ENCODE data around the gene MACO1. TPM values are rescaled to one million over a fixed set of nuclear protein-coding genes. Genes with fewer than 3 reads are reported as not detected.

MACO1 gene
- total RNA-seq, 4 donors from 2014 or later, result 16.2 to 23.2 (median 19.5) TPM

- DNase-seq (ENCODE audit: extremely low spot score), result no peak
- Histone ChIP-seq H3K36me3 (peaks cover 37 to 90% (median 75%) of the 10 kb centered on the region in 4 donors), H3K4me1 (peaks cover 0 to 17% (median 5%) of the 10 kb centered on the region in 4 donors), H3K4me3 (no peak overlapping the region), H3K9me3 (no peaks in the 10 kb centered on the region), H3K27me3 (no peaks in the 10 kb centered on the region), H3K27ac (replicated peaks in 1 of 4) (no peak overlapping the region)
- 78% methylated on average over 8 of the region's 8 CpGs for WGBS
- intact Hi-C loops (cut with DNase I), result no loop called here
- TF ChIP-seq POLR2AphosphoS5 (IDR thresholded peaks at IDR 0.05), result no peak
- no peak for TF ChIP-seq CTCF (IDR thresholded peaks at IDR 0.05)
- TF ChIP-seq POLR2A (IDR thresholded peaks at IDR 0.05; ENCODE audit: low read depth), result no peak
- TF ChIP-seq EP300 (IDR thresholded peaks at IDR 0.05), result no peak
Measured at GRCh38 chr1:25492323-25492722, 61.6 kb downstream of the MACO1 start.

- TF ChIP-seq EP300 (IDR thresholded peaks at IDR 0.05) (no peak), CTCF (IDR thresholded peaks at IDR 0.05) (no peak), POLR2AphosphoS5 (IDR thresholded peaks at IDR 0.05) (no peak), POLR2A (IDR thresholded peaks at IDR 0.05; ENCODE audit: low read depth) (no peak)
- intact Hi-C loops (cut with DNase I), result no loop called here
- Histone ChIP-seq H3K9me3 (no peaks in the 10 kb centered on the region), H3K36me3 (peaks cover 44 to 93% (median 81%) of the 10 kb centered on the region in 4 donors), H3K4me1 (peaks cover 0 to 17% (median 5%) of the 10 kb centered on the region in 4 donors), H3K27ac (replicated peaks in 1 of 4) (peak overlapping the region in 2 of 4 donors; percentile 6 to 34), H3K27me3 (no peaks in the 10 kb centered on the region), H3K4me3 (no peak overlapping the region)
- DNase-seq (ENCODE audit: extremely low spot score), result no peak
- WGBS, result 75% methylated on average over 3 of the region's 3 CpGs
Measured at GRCh38 chr1:25494952-25495351, 64.3 kb downstream of the MACO1 start.

- Histone ChIP-seq H3K4me1 (peaks cover 10 to 32% (median 22%) of the 10 kb centered on the region in 4 donors), H3K27ac (replicated peaks in 1 of 4) (no peak overlapping the region), H3K36me3 (peaks cover 26 to 40% (median 35%) of the 10 kb centered on the region in 4 donors), H3K9me3 (no peaks in the 10 kb centered on the region), H3K4me3 (no peak overlapping the region), H3K27me3 (no peaks in the 10 kb centered on the region)
- intact Hi-C loops (cut with DNase I), result no loop called here
- DNase-seq (ENCODE audit: extremely low spot score), result no peak
- WGBS, result 82% methylated on average over 1 of the region's 1 CpG
- TF ChIP-seq POLR2A (IDR thresholded peaks at IDR 0.05; ENCODE audit: low read depth) (no peak), CTCF (IDR thresholded peaks at IDR 0.05) (no peak), POLR2AphosphoS5 (IDR thresholded peaks at IDR 0.05) (no peak), EP300 (IDR thresholded peaks at IDR 0.05) (no peak)
Measured at GRCh38 chr1:25500694-25501093, 70.0 kb downstream of the MACO1 start.

GRCh38 chr1:25501235-25502058, 70.8 kb downstream of the MACO1 start:
- intact Hi-C loops (cut with DNase I), result no loop called here
- Histone ChIP-seq H3K27ac (replicated peaks in 1 of 4) (no peak overlapping the region), H3K36me3 (peaks cover 23 to 32% (median 27%) of the 10 kb centered on the region in 4 donors), H3K4me1 (peaks cover 10 to 34% (median 27%) of the 10 kb centered on the region in 4 donors), H3K4me3 (no peak overlapping the region), H3K27me3 (no peaks in the 10 kb centered on the region), H3K9me3 (no peaks in the 10 kb centered on the region)
- no peak for TF ChIP-seq CTCF (IDR thresholded peaks at IDR 0.05)
- TF ChIP-seq POLR2A (IDR thresholded peaks at IDR 0.05; ENCODE audit: low read depth), result no peak
- no peak for TF ChIP-seq POLR2AphosphoS5 (IDR thresholded peaks at IDR 0.05)
- TF ChIP-seq EP300 (IDR thresholded peaks at IDR 0.05), result no peak
- DNase-seq (ENCODE audit: extremely low spot score), result no peak
- 70% methylated on average over 7 of the region's 7 CpGs for WGBS

Measured in esophagus muscularis mucosa (tissue), 4 donors.